Measurements from ENCODE around the gene CLDN19. TPM values are rescaled to one million over a fixed set of nuclear protein-coding genes. Genes with fewer than 3 reads are reported as not detected.

Gene CLDN19, protein sequence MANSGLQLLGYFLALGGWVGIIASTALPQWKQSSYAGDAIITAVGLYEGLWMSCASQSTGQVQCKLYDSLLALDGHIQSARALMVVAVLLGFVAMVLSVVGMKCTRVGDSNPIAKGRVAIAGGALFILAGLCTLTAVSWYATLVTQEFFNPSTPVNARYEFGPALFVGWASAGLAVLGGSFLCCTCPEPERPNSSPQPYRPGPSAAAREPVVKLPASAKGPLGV
- total RNA-seq: 0.06 TPM

DNA sequence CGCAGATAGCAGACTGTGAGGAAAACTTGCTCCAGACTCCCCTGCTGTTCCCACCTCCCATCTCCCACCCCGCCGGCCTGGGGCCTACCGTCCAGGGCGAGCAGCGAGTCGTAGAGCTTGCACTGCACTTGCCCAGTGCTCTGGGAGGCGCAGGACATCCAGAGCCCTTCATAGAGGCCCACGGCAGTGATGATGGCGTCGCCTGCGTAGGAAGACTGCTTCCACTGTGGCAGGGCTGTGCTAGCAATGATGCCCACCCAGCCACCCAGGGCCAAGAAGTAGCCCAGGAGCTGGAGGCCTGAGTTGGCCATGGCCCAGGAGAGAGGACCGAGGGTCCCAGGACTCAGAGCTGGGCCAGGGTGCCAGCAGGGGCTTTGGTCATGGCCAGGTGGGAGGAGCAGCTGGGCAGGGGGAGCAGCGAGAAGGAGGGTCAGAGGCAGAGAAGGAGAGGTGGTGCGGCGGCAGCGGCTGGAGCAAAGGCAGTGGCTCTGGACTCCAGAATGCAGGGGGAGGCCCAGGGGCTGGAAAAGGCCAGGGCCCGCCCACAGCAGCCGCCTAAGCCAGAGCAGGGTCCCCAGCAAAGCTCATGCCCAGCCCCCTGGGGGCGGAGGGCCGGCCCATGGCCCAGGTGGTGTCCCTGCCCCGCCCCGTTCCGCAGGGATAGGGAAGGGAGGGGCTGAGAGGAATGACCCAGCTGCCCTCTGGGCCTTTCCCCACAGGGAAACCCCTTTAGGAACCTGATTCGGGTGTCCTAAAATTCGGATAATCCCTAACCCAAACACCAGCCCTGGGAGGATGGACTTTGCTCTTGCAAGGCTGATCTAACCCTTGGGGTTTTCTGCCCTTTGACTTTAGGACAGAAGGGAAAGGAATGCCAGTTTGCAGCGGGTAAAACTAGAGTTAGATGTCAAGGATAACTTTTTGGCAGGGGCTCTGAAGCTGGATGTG, at the start of gene CLDN19:
TSS of gene CLDN19 (minus strand) at position 484 of the 948 bp plus-strand sequence. CDS start at position 311, 173 bp downstream.
- no peak for DNase-seq (ENCODE audit: low spot score)

- no peak for DNase-seq (ENCODE audit: low spot score)
These were observed 48.0 kb upstream of the CLDN19 start for GRCh38 chr1:42788021-42788420.

- no peak for DNase-seq (ENCODE audit: low spot score)
These were observed 46.1 kb upstream of the CLDN19 start for GRCh38 chr1:42786097-42786496.

- DNase-seq (ENCODE audit: low spot score): no peak
These were observed 45.1 kb upstream of the CLDN19 start, which contains the start of gene TMEM269 for GRCh38 chr1:42784946-42785693. TSS of gene TMEM269 (plus strand) at chr1:42784991. CDS start at chr1:42789894, 4,903 bp downstream.

- DNase-seq (ENCODE audit: low spot score): no peak
These were observed 44.5 kb upstream of the CLDN19 start for GRCh38 chr1:42784547-42784945.

GRCh38 chr1:42783092-42783491, 43.1 kb upstream of the CLDN19 start:
- no peak for DNase-seq (ENCODE audit: low spot score)

- DNase-seq (ENCODE audit: low spot score): no peak
These were observed 40.1 kb upstream of the CLDN19 start for GRCh38 chr1:42780176-42780575.

DNA sequence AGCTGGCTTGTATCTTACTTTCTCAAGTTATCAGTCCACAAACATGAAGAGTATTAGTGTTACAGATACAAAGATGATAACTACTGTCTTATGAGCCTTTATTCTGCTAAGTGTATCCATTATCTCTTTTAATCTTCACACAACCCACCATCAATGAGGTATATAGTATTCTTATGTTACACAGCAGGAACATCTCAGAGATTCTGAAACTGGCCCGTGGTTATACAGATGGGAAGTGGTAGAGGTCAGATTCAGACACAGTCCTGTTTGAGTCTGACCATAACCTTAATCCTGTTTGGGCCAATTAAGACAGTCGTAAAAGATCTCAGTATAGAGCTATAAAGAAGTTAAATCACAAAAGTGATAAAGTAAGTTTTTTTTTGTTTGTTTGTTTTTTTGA, 39.7 kb upstream of the CLDN19 start:
- DNase-seq (ENCODE audit: low spot score): no peak

GRCh38 chr1:42777852-42778251, 37.8 kb upstream of the CLDN19 start:
- DNase-seq (ENCODE audit: low spot score): no peak

GRCh38 chr1:42776502-42776901, 36.5 kb upstream of the CLDN19 start:
- DNase-seq (ENCODE audit: low spot score): no peak

DNA sequence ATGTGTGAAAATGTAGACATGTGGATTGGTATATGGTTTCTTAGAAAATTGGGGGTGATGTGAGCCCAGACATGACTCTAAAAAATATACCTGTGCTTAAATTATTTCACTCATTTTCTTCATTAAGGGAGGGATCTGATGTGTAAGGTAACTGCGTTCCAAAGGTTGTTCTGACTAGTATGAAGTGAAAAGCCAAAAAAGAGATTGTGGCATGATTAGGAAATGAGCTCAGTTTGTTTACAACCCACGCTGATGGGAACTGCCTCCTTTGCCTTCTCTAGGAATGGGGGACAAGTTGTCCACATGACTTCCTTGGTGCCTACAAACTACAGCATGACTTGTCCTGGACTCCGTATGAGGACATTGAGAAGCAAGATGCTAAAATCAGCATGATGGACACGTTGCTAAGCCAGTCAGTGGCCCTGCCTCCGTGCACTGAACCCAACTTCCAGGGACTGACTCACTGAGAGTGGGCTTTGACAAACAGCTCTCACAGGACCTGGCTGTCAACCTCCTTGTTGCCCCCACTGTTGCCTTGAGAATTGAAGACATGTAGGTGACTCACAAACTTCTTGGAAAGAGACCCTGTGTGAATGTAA, 35.0 kb upstream of the CLDN19 start:
- DNase-seq (ENCODE audit: low spot score): no peak

DNA sequence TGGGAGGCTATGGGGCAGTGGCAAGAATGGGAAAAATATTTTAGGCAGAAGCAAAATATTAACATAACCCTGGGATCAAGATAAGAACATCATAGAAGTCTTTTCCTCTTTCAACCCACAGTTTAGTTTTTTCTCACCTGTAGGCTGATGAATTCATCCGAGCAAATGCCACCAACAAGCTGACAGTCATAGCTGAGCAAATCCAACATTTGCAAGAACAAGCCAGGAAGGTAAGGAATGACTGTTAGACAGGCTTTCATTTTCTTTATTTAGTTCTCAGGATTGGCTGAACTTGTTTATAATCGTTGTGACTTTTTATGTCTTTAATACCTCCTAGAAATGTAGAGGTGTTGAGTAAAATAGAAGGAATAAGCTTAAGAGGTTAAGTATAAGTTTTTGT, 33.4 kb upstream of the CLDN19 start:
- no peak for DNase-seq (ENCODE audit: low spot score)

DNA sequence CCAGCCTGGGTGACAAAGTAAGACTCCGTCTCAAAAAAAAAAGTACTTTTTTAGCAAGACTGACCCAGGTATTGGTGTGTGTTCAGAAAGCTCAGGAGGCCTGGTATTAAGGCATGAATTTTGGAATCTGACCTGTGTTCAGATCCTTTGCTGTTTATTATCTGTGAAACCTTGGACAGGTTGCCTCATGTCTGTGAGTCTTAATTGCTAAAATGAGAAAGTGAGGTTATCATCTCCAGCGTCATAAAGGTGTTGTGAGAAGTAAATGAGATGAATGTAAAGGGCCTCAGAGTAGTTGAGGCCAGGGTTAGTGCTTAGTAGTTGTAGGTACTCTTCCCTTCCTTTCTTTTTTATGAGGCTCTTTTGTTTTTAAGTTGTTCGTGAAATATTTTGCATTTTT, 29.8 kb upstream of the CLDN19 start:
- DNase-seq (ENCODE audit: low spot score): no peak

GRCh38 chr1:42768172-42768571, 28.1 kb upstream of the CLDN19 start:
- DNase-seq (ENCODE audit: low spot score): no peak

GRCh38 chr1:42767510-42768000, 27.5 kb upstream of the CLDN19 start:
- no peak for DNase-seq (ENCODE audit: low spot score)

DNA sequence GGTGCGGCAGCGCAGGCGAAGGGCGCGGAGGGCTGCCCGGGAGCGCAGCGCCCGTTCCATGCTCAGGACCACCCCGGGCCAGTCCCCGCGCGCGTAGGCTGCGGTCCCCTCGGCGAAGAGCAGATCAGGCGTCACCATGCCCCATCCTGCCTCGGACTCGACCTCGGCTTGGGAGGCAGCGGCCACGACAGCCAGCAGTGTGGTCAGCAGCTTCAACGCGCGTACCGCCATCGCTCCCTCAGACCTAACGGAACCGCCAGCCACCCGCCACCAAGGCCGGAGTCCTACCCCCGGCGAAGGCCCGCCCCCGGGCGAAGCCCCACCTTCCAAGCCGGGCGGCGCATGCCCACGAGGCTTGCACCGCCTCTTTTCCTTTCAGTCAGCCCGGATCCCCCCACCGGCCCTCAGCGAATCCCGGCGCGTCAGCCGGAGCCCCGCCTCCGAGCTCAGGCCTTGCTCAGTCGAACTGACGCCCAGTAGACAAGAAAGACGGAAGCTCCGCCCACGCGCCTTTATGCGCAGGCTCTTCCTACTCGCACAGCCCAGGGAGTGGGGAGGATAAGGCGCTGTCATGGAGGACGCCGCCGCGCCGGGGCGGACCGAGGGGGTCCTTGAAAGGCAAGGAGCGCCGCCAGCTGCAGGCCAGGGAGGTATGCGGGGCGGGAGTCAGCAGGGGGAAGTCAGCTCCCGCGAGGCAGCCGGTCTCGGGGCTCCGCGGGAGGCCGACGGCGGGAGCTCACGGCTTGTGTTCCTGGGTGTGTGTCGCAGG, 26.9 kb upstream of the CLDN19 start, which contains the start of the genes C1orf50 and P3H1:
TSS of gene C1orf50 (plus strand) at position 509 of the 769 bp plus-strand sequence. CDS start at position 572, 63 bp downstream.
TSS of gene P3H1 (minus strand) at position 288 of the 769 bp plus-strand sequence. CDS start at position 231, 57 bp downstream.
- peak; percentile 100 for DNase-seq (ENCODE audit: low spot score)

DNA sequence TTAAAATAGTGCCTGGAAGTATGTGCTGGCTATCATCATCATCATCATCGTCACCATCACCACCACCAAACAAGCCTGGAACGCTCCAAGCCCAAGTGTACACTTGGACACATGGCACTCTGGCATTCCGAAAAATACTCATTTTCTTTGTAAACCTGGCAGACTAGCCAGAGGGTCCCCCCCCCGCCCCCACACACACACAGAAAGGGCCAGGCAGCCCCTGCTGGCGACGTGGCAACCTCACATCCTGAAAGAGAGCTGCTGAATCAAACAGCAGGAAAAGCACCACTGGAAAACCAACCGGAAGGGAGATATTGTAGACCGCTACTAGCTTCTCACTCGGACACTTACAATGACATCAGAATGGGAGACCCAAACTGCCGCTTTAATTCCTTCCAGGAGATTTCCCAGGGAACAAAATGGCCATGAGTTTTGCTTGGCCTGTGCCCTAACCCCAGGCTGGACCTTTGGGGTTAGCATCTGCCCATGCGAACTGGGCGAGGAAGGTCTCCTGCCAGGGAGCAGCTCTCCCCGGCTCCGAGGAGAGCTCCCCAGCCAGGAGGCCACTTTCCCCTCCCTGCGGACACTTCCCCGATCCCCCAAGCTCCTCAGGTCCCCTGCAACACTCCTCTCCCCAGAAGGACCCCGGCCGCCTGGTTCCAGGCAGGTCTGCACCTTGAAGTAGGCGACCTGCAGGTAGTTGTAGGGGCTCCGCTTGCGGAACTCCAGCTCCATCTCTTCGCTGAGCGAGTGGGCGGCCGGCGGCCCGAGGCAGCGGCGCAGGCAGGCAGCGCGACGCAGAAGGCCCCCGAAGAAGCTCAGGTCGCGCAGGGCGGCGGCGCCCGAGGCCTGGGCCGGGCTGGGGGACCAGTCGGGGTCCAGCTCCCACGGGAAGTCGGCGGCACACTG, 26.1 kb upstream of the CLDN19 start:
- DNase-seq (ENCODE audit: low spot score): peak; percentile 20

DNA sequence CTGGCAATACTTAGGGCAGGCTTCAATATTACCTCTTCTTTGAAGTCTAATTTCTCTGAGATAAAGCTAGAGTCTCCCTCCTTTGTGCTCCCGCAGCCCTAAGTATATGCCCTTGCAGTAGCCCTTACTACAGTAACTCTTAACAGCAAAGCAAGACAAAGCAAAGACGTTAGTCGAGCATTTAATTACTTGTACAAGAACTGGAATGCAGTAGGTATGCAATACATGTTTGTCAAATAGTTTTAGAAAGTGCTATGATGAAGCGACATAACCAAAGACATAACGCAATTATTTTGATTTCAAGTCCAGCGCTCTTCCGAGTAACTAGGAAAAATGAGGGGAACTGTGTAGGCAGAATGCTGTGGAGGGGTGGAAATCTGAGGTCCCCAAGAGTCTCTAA, 25.2 kb upstream of the CLDN19 start:
- no peak for DNase-seq (ENCODE audit: low spot score)

GRCh38 chr1:42762269-42762668, 22.2 kb upstream of the CLDN19 start:
- DNase-seq (ENCODE audit: low spot score): no peak
